H4 (cell line): ENCODE measurements around the gene MGMT. TPM values are rescaled to one million over a fixed set of nuclear protein-coding genes. Genes with fewer than 3 reads are reported as not detected.

ENCODE experiments used
- DNase-seq: peaks from one replicate; pipeline ENCODE4 v3.0.0-alpha.2; 2015; ENCODE audit warnings: low spot score
- total RNA-seq: library from RNA; depleted of rRNA; stranded (reverse); fragments of >200 nt; shearing (Covaris generic); gene quantifications from 2 replicates; pipeline ENCODE4 v1.2.3, GENCODE V29; 2014

Gene MGMT
- total RNA-seq, 1 experiment from 2014 or later = 12.5 TPM

- no peak for DNase-seq
Measured at GRCh38 chr10:129520440-129521080, 53.5 kb downstream of the MGMT start.

DNA sequence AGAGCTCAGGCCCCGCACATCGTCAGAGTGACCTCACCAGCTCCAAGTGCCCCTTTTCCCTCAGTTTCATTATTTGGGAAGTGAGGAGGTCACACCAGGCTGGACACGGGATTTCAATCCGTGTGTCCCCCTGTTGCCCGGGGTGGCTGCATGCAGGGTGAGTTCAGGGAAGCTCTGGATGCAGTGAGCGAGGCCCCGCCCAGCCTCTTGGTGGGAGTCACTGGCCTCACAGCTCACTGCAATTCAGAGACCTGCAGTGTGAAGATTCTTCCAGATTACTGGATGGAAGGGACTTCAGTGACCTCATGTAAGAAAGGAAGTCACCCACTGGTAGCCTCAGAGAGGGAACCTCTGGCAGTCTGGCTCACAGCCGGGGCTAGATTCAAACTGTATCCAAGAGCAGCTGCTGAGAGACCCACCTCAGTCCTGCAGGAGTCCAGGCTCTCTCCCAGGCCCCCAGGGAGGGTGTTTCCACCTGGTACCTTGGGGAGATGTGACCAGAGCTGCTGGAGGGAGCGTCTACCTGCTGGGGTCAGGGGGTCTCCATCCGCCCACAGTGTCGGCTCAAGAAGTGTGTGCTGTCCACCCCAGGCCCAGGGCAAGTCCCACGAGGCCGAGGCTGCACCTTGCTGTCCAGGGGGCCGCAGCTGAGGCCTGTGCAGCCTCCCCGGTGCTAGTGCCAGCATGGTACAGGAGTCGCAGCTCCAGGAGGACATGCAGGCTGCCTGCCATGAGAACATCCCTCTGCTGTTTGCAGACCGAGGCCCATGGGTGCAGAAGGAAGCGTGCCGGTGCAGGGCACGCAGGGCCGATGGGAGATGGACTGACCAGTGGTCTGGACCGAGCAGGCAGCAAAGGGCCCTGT is 54.4 kb downstream of the MGMT start:
- no peak for DNase-seq

- no peak for DNase-seq
Measured at GRCh38 chr10:129522041-129522585, 55.1 kb downstream of the MGMT start.

- DNase-seq = no peak
Measured at GRCh38 chr10:129523031-129523722, 56.1 kb downstream of the MGMT start.

- no peak for DNase-seq
Measured at GRCh38 chr10:129523723-129524316, 56.8 kb downstream of the MGMT start.

GRCh38 chr10:129524936-129525335 is 57.9 kb downstream of the MGMT start:
- no peak for DNase-seq

GRCh38 chr10:129525401-129525801 is 58.4 kb downstream of the MGMT start:
- DNase-seq = no peak

DNA sequence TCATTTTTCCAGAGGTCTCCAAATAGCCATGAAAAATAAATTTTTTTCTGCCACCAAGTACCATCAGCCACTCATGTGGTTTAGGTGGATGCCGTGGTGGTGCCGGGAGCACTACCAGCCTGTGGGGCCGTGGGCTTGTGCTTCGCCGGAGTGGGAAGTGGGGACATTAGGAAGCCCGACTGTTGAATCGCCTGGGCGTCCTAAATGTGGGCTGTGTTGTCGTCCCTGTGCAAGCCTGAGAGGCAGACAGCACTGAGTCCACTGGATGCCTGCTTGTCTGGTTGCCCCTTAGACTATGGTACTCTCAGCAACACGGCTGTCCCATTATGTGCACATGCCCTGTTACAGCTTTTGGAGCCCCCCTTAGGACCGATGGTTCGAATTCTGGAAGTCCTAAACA is 59.9 kb downstream of the MGMT start:
- no peak for DNase-seq

DNA sequence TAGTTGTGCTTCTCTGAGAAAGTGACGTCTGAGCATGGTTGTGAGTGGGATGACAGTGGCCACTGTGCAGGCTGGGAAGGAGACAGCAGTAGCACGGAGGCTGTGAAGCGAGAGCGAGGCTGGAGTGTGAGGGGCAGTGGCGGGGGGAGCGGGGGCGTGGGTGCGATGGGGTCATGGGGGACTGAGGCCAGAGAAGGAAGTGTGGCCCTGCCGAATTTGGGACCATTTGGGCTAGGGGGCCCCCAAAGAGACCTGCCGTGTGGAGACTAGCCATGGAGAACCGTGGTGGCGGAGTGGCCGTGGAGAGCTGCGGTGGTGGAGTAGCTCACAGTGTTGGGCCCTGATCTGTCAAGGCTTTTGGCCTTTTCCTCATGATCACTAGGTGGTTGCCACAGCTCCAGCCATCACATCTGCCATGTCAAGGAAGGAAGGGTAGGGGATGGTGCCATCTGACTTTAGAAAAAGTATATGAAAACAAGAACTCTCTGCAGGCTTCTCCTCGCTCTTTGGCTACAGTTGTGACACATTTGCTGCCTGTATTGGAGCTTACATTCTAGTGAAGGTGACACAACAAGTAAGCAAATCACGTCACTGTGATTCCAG is 61.4 kb downstream of the MGMT start:
- no peak for DNase-seq

GRCh38 chr10:129530581-129530980 is 63.5 kb downstream of the MGMT start:
- DNase-seq = no peak

GRCh38 chr10:129531195-129531968 is 64.3 kb downstream of the MGMT start:
- DNase-seq = peak; percentile 30

DNA sequence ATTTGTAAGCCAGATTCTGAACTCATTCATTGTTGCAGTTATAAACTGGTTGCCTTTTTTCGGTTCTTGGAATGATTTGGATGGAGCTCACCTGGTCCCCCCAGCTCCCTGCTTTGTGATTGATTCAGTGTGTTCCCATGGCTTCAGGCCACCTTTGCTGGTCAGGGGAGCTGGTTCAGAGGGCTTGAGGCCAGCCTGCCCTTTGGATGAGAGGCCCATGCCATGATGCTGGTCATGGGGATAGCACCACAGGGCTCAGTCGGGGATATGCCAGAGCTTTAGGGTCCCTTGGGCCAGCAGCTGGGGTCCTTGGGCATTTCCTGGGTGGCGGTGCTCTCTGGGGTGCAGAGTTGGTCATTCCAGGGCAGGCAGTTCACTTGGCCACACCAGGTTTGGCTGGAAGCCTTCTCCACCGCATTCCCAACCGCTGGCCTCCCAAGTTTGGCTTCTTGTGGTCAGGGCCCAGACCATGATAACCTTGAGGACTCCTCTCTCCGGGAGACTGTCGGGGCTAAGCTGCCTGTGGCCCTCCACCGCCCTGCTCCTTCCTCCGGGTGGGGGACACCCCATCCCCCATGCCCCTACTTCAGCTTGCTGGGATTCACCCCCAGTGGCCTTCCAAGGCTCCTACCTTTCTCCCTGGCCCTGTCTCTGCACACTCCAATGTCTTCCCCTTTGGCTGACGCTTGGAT is 65.1 kb downstream of the MGMT start:
- no peak for DNase-seq

- no peak for DNase-seq
Measured at GRCh38 chr10:129532838-129533237, 65.8 kb downstream of the MGMT start.

- no peak for DNase-seq
Measured at GRCh38 chr10:129533281-129533680, 66.2 kb downstream of the MGMT start.

- DNase-seq = no peak
Measured at GRCh38 chr10:129534826-129535225, 67.8 kb downstream of the MGMT start.

DNA sequence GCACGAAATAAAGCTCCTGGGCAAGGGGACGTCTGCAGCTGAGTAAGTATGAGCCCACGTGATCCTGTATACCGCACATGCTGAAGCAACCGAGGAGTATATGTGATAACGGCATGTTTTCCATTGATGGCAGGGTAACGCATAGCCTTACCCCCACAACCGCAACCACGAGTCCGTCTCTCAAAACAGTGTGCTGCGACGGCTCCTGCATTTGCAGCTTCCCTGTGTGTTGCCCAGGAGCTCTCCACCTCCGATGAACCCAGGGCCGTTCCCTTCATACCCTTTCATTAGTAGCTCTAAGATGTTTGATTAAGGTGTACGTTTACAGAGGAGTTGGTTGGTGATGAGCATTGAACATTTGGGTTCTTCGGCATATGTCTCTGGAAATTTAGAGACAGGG is 69.3 kb downstream of the MGMT start:
- no peak for DNase-seq

GRCh38 chr10:129537151-129537550 is 70.1 kb downstream of the MGMT start:
- no peak for DNase-seq

- no peak for DNase-seq
Measured at GRCh38 chr10:129538236-129538635, 71.2 kb downstream of the MGMT start.

DNA sequence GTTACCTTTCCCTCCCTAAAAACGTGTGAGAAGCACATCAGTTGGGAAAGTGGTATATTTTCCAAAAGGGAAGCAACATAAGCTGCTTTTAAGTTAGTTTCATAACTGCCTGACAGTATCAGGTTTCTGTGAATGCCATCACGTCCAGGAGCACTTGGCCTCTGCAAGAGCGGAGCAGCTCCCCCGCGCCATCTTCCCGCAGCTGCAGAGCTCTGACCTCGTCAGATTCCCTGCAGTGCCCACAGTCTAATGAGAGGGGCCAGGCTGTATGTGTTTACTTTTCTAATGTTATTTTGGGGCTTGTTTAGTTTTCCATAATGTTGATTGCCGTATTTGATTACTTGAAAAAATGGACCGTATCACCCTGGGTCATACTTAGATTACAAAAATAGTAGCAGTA is 74.2 kb downstream of the MGMT start:
- DNase-seq = peak; percentile 20
